Frontal cortex (tissue), 4 donors: ENCODE data around the gene PKM. TPM values are rescaled to one million over a fixed set of nuclear protein-coding genes. Genes with fewer than 3 reads are reported as not detected.

ENCODE experiments used
- DNase-seq, 2 donors: peaks; one replicate each; pipeline ENCODE4 v3.0.0; 2012; ENCODE audit warnings: low spot score in 2 of 2
- FAIRE-seq: peaks from 2 replicates; lab custom pipeline; 2012; peaks lifted over from hg19 to GRCh38; lab: Jason Lieb, UNC
- total RNA-seq: library from RNA; depleted of rRNA; stranded (reverse); fragments of >200 nt; gene quantifications from one replicate; pipeline ENCODE4 v1.2.3, GENCODE V29; 2014
- donor health status: control.
- donor health status: control.
- donor health status: control.

Gene PKM
- total RNA-seq, 1 donor from 2014 or later, result 285 TPM

DNA sequence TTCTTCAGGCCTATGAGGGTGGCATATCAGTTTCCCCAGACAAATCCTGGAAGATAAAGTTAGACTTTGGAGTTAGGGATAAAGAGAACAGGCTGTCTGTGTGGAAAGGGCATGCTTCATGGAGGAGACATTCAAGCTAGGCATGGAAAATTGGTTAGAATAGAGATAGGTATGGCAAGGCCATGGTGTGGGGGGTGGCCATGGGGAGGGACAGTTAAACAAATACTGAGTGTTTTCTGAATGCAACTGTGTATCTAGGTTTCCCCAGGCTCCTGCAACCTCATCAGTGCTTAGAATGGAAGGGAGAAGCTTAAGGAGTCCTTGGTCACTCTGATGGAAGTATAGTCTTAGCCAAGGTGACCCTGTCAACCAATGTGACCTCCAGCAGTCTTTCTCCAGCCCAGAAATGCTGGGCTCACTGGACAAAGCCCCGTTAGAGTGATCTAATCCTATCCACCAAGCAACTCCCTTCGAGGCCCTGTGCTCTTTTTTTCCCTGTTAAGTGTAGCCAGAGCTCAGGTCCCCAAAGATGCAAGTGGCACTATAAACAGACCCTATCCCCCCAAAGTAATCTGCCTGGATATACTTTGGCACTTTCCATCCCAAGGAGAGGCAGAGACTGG lies 5.5 kb upstream of the PKM start:
- no peak for FAIRE-seq
- no peak for DNase-seq

- FAIRE-seq, result no peak
- DNase-seq, result no peak
Observed at GRCh38 chr15:72235298-72235697, 4.3 kb upstream of the PKM start.

DNA sequence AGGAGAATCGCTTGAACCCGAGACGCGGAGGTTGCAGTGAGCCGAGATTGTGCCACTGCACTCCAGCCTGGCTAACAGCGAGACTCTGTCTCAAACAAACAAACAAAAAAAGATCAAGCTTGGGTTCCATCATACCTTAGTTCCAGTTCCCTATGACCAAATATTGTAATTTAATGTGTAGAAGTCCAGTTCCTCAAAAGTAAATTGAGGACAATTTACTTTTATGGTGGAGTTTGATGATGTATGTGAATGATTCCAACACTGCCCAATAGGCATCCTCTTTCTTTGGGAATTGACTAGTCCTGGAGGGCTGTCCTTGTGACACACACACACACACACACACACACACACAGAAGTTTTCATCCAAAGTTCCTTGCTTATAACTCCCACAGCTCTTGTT lies 2.8 kb upstream of the PKM start:
- FAIRE-seq (no peak), DNase-seq (no peak)

GRCh38 chr15:72231833-72232478 lies 966 bp upstream of the PKM start:
- no peak for FAIRE-seq

GRCh38 chr15:72230197-72231065 lies 559 bp downstream of the PKM start:
- no peak for FAIRE-seq
- peak; percentile 85 to 91 for DNase-seq

More at GRCh38 chr15:72231833-72232478, 966 bp upstream of the PKM start:
- DNase-seq, result peak; percentile 21 to 49

DNA sequence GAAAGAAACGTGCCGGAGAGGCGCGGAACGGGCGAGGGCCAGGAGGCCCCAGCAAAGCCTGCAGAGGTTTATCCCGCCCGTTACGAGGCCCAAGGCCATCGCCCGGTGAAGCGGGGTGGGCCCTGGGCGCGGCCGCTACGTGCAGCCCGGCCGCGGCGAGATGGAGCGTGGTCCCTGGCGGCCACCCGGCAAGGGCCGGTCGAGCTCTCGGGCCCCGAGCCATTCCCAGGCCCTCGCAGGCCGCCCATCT lies 1.1 kb downstream of the PKM start:
- no peak for FAIRE-seq

DNA sequence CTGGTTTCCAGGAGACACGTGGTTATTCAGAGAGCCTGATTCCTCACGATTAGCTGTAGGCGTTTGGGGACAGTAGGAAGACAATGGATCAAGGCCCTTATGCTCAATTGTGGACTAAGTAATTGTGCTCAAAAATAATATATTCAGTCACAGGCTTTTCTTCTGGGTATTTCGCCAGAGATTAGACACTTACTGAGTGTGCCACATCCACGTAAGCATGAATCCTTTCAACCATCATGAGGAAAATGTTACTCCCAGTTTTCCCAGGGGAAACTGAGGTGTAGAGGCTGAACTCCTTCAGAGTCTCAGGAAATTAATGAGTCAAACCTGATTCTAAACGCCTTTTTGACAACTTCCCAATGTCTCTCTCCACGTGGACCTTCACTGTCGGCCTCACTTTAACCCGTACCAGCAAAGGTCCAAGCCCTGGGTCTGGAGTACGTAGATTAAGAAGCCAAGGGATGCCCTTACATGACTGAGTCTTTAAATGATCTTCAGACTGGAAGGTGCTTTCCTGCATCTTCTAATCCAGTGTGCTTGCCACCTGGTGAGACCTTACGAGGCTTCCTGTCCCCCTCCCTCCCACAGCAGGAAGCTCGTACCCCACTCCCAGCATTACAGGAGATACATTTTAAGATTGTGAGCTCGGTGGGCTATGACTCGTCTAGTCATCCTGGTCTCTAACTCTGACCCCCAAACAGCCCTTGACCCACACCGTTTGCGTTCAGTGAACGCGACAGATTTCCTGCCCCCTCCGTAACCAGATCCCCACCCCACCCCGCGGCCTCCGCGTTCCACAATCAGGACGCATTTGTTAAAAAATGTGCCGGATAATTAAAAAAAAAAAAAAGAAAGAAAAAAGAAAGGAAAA lies 1.7 kb downstream of the PKM start:
- DNase-seq, result peak in 1 of 2 donors; percentile 23
- no peak for FAIRE-seq

More for the DNA sequence above, 1.1 kb downstream of the PKM start:
- DNase-seq, result no peak

DNA sequence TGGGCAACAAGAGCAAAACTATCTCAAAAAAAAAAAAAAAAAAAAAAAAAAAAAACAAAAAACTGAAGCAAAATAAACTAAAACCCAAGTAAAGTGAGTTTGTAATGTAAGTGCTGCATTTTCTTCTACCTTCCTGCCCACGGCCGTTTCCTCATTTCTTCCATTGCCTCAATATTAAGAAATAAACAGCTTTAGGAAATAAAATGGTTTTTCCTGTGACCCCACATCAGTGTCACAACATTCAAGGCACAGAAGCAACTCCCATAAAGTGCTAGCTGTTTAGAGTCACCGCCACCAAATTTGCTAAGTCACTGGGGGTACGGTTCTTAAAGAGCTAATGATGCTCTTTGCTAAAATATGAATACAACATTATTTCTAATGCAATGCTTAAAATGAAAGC lies 3.3 kb downstream of the PKM start:
- DNase-seq (no peak), FAIRE-seq (no peak)

DNA sequence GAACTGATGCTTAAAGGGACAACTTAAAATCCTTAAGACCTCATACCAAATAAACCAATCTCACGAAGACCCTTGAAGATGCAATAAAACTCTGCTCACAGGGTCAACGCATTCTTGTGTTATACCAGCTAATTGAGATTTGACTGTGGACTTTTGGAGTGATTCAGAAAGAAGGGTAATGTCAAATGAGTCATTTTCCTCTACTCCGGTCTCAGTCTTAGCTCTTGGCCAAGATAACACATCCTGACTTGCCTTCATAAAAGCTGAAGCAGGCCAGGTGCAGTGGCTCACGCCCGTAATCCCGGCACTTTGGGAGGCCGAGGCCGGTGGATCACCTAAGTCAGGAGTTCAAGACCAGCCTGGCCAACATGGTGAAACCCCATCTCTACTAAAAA lies 3.8 kb downstream of the PKM start:
- no peak for FAIRE-seq
- no peak for DNase-seq

DNA sequence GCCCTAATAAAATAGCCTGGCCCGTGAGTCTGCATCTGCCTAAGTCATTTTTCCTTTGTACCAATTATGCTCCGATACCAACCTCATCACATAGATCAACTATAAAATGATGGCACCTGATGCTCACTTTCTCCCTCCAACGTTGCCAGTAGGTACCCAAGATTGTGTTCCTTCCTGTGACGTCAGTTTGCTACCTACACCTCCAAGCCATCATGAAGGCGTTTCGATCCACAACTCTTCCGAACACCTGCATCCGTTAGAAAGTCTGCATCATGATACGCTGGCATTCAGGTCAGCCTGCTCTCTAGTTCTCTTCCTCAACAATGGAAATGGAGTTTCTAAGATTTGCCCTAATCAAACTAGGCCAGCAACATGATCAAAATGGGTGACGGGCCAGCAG lies 7.7 kb downstream of the PKM start:
- DNase-seq, result no peak

DNA sequence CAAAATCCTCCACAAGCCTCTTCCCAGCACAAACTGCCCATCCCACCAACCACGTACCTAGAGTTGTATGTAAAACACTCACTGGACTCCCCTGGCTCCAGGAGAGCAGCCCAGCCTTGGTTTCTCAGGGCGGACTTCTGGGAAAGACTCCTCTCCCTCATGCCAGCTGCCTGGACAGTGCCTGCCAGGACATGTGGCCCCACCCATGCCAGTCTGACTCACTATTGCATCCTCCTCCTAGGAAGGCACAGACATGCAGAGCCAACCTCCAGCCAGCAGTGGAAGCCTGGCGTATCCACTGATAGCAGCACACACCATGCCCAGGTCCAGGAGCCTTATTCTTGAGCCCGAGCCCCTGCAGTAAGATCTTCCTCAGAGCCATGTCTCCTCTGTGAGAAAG lies 8.6 kb downstream of the PKM start:
- FAIRE-seq (no peak), DNase-seq (no peak)

More for the DNA sequence above, 7.7 kb downstream of the PKM start:
- no peak for FAIRE-seq

GRCh38 chr15:72220687-72221086 lies 10.3 kb downstream of the PKM start:
- FAIRE-seq, result no peak

GRCh38 chr15:72217216-72217615 lies 13.8 kb downstream of the PKM start:
- DNase-seq (no peak), FAIRE-seq (no peak)

More at GRCh38 chr15:72220687-72221086, 10.3 kb downstream of the PKM start:
- DNase-seq, result no peak

GRCh38 chr15:72216079-72216478 lies 14.9 kb downstream of the PKM start:
- DNase-seq, result no peak
- no peak for FAIRE-seq

GRCh38 chr15:72207558-72208085 lies 23.4 kb downstream of the PKM start:
- FAIRE-seq (no peak), DNase-seq (no peak)

DNA sequence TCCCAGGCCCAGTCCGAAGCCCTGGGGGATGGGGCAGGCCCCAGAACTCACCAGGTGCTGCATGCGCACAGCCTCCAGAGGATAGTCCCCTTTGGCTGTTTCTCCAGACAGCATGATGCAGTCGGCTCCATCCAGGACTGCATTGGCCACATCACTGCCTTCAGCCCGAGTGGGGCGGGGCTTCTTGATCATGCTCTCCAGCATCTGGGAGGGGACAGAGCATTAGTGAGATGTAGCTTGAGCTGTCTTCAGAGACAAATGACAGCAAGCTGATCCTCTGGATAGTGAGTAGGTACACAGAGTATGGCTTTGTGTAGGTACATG lies 24.4 kb downstream of the PKM start:
- DNase-seq (no peak), FAIRE-seq (no peak)

- no peak for DNase-seq
- no peak for FAIRE-seq
Observed at GRCh38 chr15:72205896-72206676, 24.9 kb downstream of the PKM start.

DNA sequence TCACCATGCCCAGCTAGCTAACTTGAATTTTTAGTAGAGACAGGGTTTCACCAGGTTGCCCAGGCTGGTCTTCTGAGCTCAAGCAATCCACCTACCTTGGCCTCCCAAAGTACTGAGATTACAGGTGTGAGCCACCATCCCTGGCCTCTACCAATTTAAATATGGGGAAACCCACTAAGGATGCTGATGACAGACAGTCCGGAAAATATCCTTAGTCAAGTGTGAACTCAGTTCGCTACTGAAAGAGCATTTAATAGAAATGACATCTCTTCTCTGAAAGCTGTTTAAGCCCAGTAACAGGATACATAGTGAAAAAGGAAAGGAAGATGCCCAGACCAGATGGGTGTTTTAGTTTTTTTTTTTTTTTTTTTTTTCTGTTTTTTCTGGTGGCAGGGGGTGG lies 25.7 kb downstream of the PKM start:
- FAIRE-seq, result no peak
- DNase-seq, result no peak

DNA sequence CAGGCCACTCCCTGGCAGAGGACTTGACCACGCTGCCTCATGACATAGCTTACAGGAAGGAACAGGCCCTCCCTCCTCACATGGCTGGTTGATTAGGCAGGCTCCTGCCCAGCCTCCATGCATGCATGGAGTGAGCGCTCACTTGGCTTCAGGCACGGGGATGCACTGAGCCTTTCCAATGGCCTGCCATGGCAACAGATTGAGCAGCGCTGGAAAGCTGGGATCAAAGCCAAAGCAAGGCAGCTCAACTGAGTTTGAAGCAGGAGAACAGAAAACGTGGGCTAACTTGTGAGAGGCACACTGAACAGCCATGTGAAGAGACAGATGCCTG lies 27.5 kb downstream of the PKM start:
- FAIRE-seq, result no peak
- peak; percentile 67 to 73 for DNase-seq
